Nephron progenitor cell (in vitro differentiated cells): ENCODE measurements around the gene MDH2.
"Not testable (repeated sequence)": the region's sequence is repeated elsewhere in the genome, so short reads cannot be mapped to it uniquely, and the experiment has no call there.

ENCODE experiments used
- DNase-seq: peaks from one replicate; pipeline ENCODE4 v3.0.0; 2021
- H3K27ac Mint-ChIP-seq: 2 replicates; pipeline ENCODE4 v1.8.0; 2021; ENCODE audit warnings: mild to moderate bottlenecking, moderate library complexity, mixed read lengths
- H3K27me3 Mint-ChIP-seq: 2 replicates; pipeline ENCODE4 v1.8.0; 2021; ENCODE audit warnings: mild to moderate bottlenecking, low read depth, mixed read lengths; ENCODE audit not compliant: poor library complexity
- H3K36me3 Mint-ChIP-seq: 2 replicates; pipeline ENCODE4 v1.8.0; 2021; ENCODE audit warnings: low read depth, mixed read lengths
- H3K4me1 Mint-ChIP-seq: 2 replicates; pipeline ENCODE4 v1.8.0; 2021; ENCODE audit warnings: mixed read lengths
- H3K4me3 Mint-ChIP-seq: 2 replicates; pipeline ENCODE4 v1.8.0; 2021; ENCODE audit warnings: mild to moderate bottlenecking, moderate library complexity, mixed read lengths
- H3K9me3 Mint-ChIP-seq: 2 replicates; pipeline ENCODE4 v1.8.0; 2021; ENCODE audit warnings: mild to moderate bottlenecking, moderate library complexity, mixed read lengths
- CTCF ChIP-seq: fragments of 200-600 bp; sonication (generic); IDR thresholded peaks from 2 replicates; pipeline ENCODE4 v1.5.0; 2021; ENCODE audit warnings: antibody characterized with exemption

MDH2 gene

GRCh38 chr7:76044375-76044865 lies 3.5 kb upstream of the MDH2 start:
- Mint-ChIP-seq H3K27ac (peak overlapping the region; percentile 45), H3K4me1 (peaks cover 42% of the 10 kb centered on the region), H3K9me3 (no peaks in the 10 kb centered on the region), H3K36me3 (peaks cover 12% of the 10 kb centered on the region), H3K4me3 (peak overlapping the region; percentile 12), H3K27me3 (no peaks in the 10 kb centered on the region)
- no peak for TF ChIP-seq CTCF
- DNase-seq: no peak

GRCh38 chr7:76047305-76047810 lies 548 bp upstream of the MDH2 start:
- Mint-ChIP-seq H3K4me3 (peak overlapping the region; percentile 99), H3K4me1 (peaks cover 45% of the 10 kb centered on the region), H3K27me3 (no peaks in the 10 kb centered on the region), H3K36me3 (peaks cover 28% of the 10 kb centered on the region), H3K9me3 (no peaks in the 10 kb centered on the region), H3K27ac (peak overlapping the region; percentile 99)
- TF ChIP-seq CTCF: no peak
- no peak for DNase-seq

GRCh38 chr7:76048668-76048988 lies 722 bp downstream of the MDH2 start:
- peak overlapping the region; percentile 94 for H3K27ac Mint-ChIP-seq
- H3K27me3 Mint-ChIP-seq: no peaks in the 10 kb centered on the region
- peak overlapping the region; percentile 99 for H3K4me3 Mint-ChIP-seq
- no peaks in the 10 kb centered on the region for H3K9me3 Mint-ChIP-seq
- no peak for TF ChIP-seq CTCF
- no peak for DNase-seq
- peaks cover 43% of the 10 kb centered on the region for H3K4me1 Mint-ChIP-seq
- peaks cover 28% of the 10 kb centered on the region for H3K36me3 Mint-ChIP-seq

GRCh38 chr7:76049295-76049694 lies 1.4 kb downstream of the MDH2 start:
- Mint-ChIP-seq H3K4me1 (peaks cover 39% of the 10 kb centered on the region), H3K4me3 (peak overlapping the region; percentile 99), H3K27ac (peak overlapping the region; percentile 3), H3K36me3 (peaks cover 28% of the 10 kb centered on the region), H3K27me3 (no peaks in the 10 kb centered on the region), H3K9me3 (no peaks in the 10 kb centered on the region)
- DNase-seq: no peak
- no peak for TF ChIP-seq CTCF

GRCh38 chr7:76050545-76050944 lies 2.6 kb downstream of the MDH2 start:
- Mint-ChIP-seq H3K9me3 (no peaks in the 10 kb centered on the region), H3K27ac (peak overlapping the region; percentile 65), H3K4me1 (peaks cover 28% of the 10 kb centered on the region), H3K36me3 (peaks cover 20% of the 10 kb centered on the region), H3K4me3 (no peak overlapping the region), H3K27me3 (no peaks in the 10 kb centered on the region)
- DNase-seq: no peak
- TF ChIP-seq CTCF: no peak

GRCh38 chr7:76051840-76052239 lies 3.9 kb downstream of the MDH2 start:
- H3K9me3 Mint-ChIP-seq: no peaks in the 10 kb centered on the region
- peaks cover 22% of the 10 kb centered on the region for H3K4me1 Mint-ChIP-seq
- peak overlapping the region; percentile 73 for H3K27ac Mint-ChIP-seq
- no peak overlapping the region for H3K4me3 Mint-ChIP-seq
- DNase-seq: no peak
- H3K36me3 Mint-ChIP-seq: peaks cover 20% of the 10 kb centered on the region
- TF ChIP-seq CTCF: no peak
- no peaks in the 10 kb centered on the region for H3K27me3 Mint-ChIP-seq

GRCh38 chr7:76052681-76053080 lies 4.8 kb downstream of the MDH2 start:
- not testable (repeated sequence) for H3K4me3 Mint-ChIP-seq, H3K9me3 Mint-ChIP-seq, H3K27me3 Mint-ChIP-seq, H3K27ac Mint-ChIP-seq, DNase-seq
- H3K36me3 Mint-ChIP-seq: peaks cover 24% of the 10 kb centered on the region
- H3K4me1 Mint-ChIP-seq: peaks cover 22% of the 10 kb centered on the region
